IMR-90 (cell line): ENCODE data around the gene PCGF3. TPM values are rescaled to one million over a fixed set of nuclear protein-coding genes. Genes with fewer than 3 reads are reported as not detected.

Experiments used
- ATAC-seq: fragments of 200-7000 bp; cut with Tn5 transposase; 2 replicates; pipeline ENCODE4 v1.9.1; 2020; ENCODE audit warnings: low read depth, mild to moderate bottlenecking, moderate library complexity
- BruUV-seq: library from RNA; stranded (reverse); fragments of 400-500 nt; replicated peaks from 2 replicates; lab custom pipeline; 2021; lab: Mats Ljungman, UMichigan
- CTCF ChIA-PET: fragments of 300-600 bp; formaldehyde crosslinking; extraction: SDS; loops from one replicate; lab custom pipeline; 2021; ENCODE audit warnings: antibody characterized with exemption; lab: Yijun Ruan, JAX
- POLR2A ChIA-PET: fragments of 300-600 bp; sonication (Branson Sonifier 250); formaldehyde crosslinking; loops from one replicate; lab custom pipeline; 2022; ENCODE audit warnings: antibody characterized with exemption; ENCODE audit not compliant: unreplicated experiment; lab: Charles Lee
- DNase-seq: peaks from one replicate; pipeline ENCODE4 v3.0.0; 2013
- H2AFZ ChIP-seq: replicated peaks from 2 replicates; pipeline ENCODE3; 2013; ENCODE audit warnings: low read length, mild to moderate bottlenecking; ENCODE audit not compliant: poor library complexity
- H2AK5ac ChIP-seq: 2 replicates; pipeline ENCODE4 v1.6.1; 2013; ENCODE audit warnings: low read depth, low read length, inconsistent platforms
- H2AK9ac ChIP-seq: replicated peaks from 2 replicates; pipeline ENCODE3; 2013; ENCODE audit warnings: mild to moderate bottlenecking, low read depth, low read length, moderate library complexity; ENCODE audit not compliant: poor library complexity
- H2BK120ac ChIP-seq: 2 replicates; pipeline ENCODE4 v1.6.1; 2013; ENCODE audit warnings: low read depth, low read length, inconsistent platforms
- H2BK15ac ChIP-seq: 3 replicates; pipeline ENCODE4 v1.6.1; 2013; ENCODE audit warnings: low read depth, low read length, inconsistent platforms
- H2BK20ac ChIP-seq: 2 replicates; pipeline ENCODE4 v1.6.1; 2013; ENCODE audit warnings: low read depth, mild to moderate bottlenecking, inconsistent platforms, low read length, moderate library complexity
- H2BK5ac ChIP-seq: 2 replicates; pipeline ENCODE4 v1.6.1; 2013; ENCODE audit warnings: mild to moderate bottlenecking, low read depth, low read length, inconsistent platforms; ENCODE audit not compliant: poor library complexity, severe bottlenecking
- H3K14ac ChIP-seq: replicated peaks from 2 replicates; pipeline ENCODE4 v1.6.1; 2013; ENCODE audit warnings: low read depth, low read length, inconsistent platforms
- H3K18ac ChIP-seq: 2 replicates; pipeline ENCODE4 v1.6.1; 2013; ENCODE audit warnings: low read depth, low read length, control low read depth
- H3K23ac ChIP-seq: 2 replicates; pipeline ENCODE4 v1.6.1; 2013; ENCODE audit warnings: low read depth, low read length, inconsistent platforms
- H3K27ac ChIP-seq: 2 replicates; pipeline ENCODE4 v1.5.1; 2013; ENCODE audit warnings: mild to moderate bottlenecking, control low read depth, low read length; ENCODE audit not compliant: insufficient read depth
- H3K27me3 ChIP-seq: 2 replicates; pipeline ENCODE4 v1.6.1; 2013; ENCODE audit warnings: low read length; ENCODE audit not compliant: control insufficient read depth, insufficient read depth
- H3K36me3 ChIP-seq: 2 replicates; pipeline ENCODE4 v1.6.1; 2013; ENCODE audit warnings: low read length, mixed read lengths; ENCODE audit not compliant: control insufficient read depth, insufficient read depth
- H3K4ac ChIP-seq: 2 replicates; pipeline ENCODE4 v1.6.1; 2013; ENCODE audit warnings: low read depth, low read length, inconsistent platforms
- H3K4me1 ChIP-seq: 2 replicates; pipeline ENCODE4 v1.6.1; 2013; ENCODE audit warnings: low read length, mixed read lengths; ENCODE audit not compliant: control insufficient read depth, insufficient read depth
- H3K4me2 ChIP-seq: 2 replicates; pipeline ENCODE4 v1.6.1; 2013; ENCODE audit warnings: low read depth, mild to moderate bottlenecking, control low read depth, low read length, moderate library complexity
- H3K4me3 ChIP-seq: 2 replicates; pipeline ENCODE4 v1.5.1; 2013; ENCODE audit warnings: low read depth, mild to moderate bottlenecking, control low read depth, low read length, moderate library complexity; ENCODE audit not compliant: insufficient read depth
- H3K56ac ChIP-seq: 2 replicates; pipeline ENCODE4 v1.6.1; 2013; ENCODE audit warnings: low read length, inconsistent platforms; ENCODE audit not compliant: insufficient read depth; ENCODE audit errors: extremely low read depth
- H3K79me1 ChIP-seq, 2 experiments: 2 replicates each; pipeline ENCODE4 v1.6.1; 2013; ENCODE audit warnings: low read length in 2 of 2, inconsistent platforms in 1 of 2, low read depth in 1 of 2
- H3K9ac ChIP-seq: 2 replicates; pipeline ENCODE4 v1.6.1; 2013; ENCODE audit warnings: low read depth, low read length, control low read depth
- H3K9me1 ChIP-seq: 2 replicates; pipeline ENCODE4 v1.6.1; 2013; ENCODE audit warnings: low read length, inconsistent platforms; ENCODE audit not compliant: insufficient read depth
- H3K9me3 ChIP-seq: 2 replicates; pipeline ENCODE4 v1.6.1; 2013; ENCODE audit warnings: low read length; ENCODE audit not compliant: control insufficient read depth, insufficient read depth
- H4K20me1 ChIP-seq: 2 replicates; pipeline ENCODE4 v1.6.1; 2013; ENCODE audit warnings: low read length, inconsistent platforms; ENCODE audit not compliant: insufficient read depth
- H4K5ac ChIP-seq: 2 replicates; pipeline ENCODE4 v1.6.1; 2013; ENCODE audit warnings: mild to moderate bottlenecking, low read depth, low read length, control low read depth
- H4K8ac ChIP-seq, 2 experiments: 2 replicates each; pipeline ENCODE4 v1.6.1; 2013; ENCODE audit warnings: low read depth in 2 of 2, low read length in 2 of 2, control low read depth in 1 of 2, inconsistent platforms in 1 of 2
- H4K91ac ChIP-seq: 2 replicates; pipeline ENCODE4 v1.6.1; 2013; ENCODE audit warnings: low read depth, low read length, inconsistent platforms; ENCODE audit not compliant: insufficient read depth
- CEBPB ChIP-seq: IDR thresholded peaks from 2 replicates; pipeline ENCODE4 v1.6.1; 2012; ENCODE audit warnings: low read depth, low read length, improper control_type of control experiment
- POLR2A ChIP-seq: IDR thresholded peaks from 2 replicates; pipeline ENCODE4 v1.6.1; 2012; ENCODE audit warnings: mild to moderate bottlenecking, low read depth, low read length
- RCOR1 ChIP-seq: IDR thresholded peaks from 2 replicates; pipeline ENCODE4 v1.6.1; 2012; ENCODE audit warnings: mild to moderate bottlenecking, low read length, improper control_type of control experiment; ENCODE audit not compliant: insufficient replicate concordance
- WGBS, 2 experiments: methylation state at CpG; one replicate each; pipeline versions ENCODE4 v1.1.5 to v1.1.7; 2013; ENCODE audit warnings: missing lambda C conversion rate in 2 of 2; ENCODE audit not compliant: insufficient read length in 1 of 2; ENCODE audit errors: extremely low coverage in 2 of 2; 5-methylcytosine and 5-hydroxymethylcytosine counted together
- dilution Hi-C: fragments of 300-500 bp; cut with HindIII; formaldehyde crosslinking; loops from one replicate; pipeline ENCODE4 v1.14.3; 2018; ENCODE audit warnings: low sequenced_read_pairs; ENCODE audit not compliant: unreplicated experiment
- in situ Hi-C: fragments of 300-500 bp; cut with MboI; formaldehyde crosslinking; loops from 3 replicates; pipeline ENCODE4 v1.14.3; 2019; ENCODE audit warnings: low sequenced_read_pairs, inconsistent platforms, mixed read lengths
- intact Hi-C: fragments of 100-400 bp; cut with micrococcal nuclease; formaldehyde crosslinking; loops from 2 replicates; pipeline ENCODE4 v1.10.0; 2022
- polyA plus RNA-seq, 3 experiments: library from polyadenylated mRNA; depleted of rRNA; stranded (reverse); fragments of >200 nt; gene quantifications; 2 replicates each; pipeline ENCODE4 v1.2.3, GENCODE V29; 2012; ENCODE audit warnings: low replicate concordance in 1 of 3
- total RNA-seq: library from RNA; depleted of rRNA; stranded (reverse); fragments of >200 nt; gene quantifications from 2 replicates; pipeline ENCODE4 v1.2.3, GENCODE V29; 2012

The PCGF3 gene
- total and polyA plus RNA-seq, 2 of the 4 experiments (the other 2 are of a cell fraction) = 40.0 to 55.3 TPM

GRCh38 chr4:726235-726787 is 20.7 kb downstream of the PCGF3 start:
- TF ChIP-seq RCOR1 (no peak), CEBPB (peak; percentile 84), POLR2A (no peak)
- BruUV-seq = no TSS peak
- H4K8ac ChIP-seq = no peak overlapping the region
- peak overlapping the region; percentile 19; the same call in 1 of the 2 replicates for H3K27ac ChIP-seq
- H3K9ac ChIP-seq = no peak overlapping the region
- peak overlapping the region; percentile 20; the same call in 1 of the 2 replicates for H3K23ac ChIP-seq
- peak overlapping the region; percentile 32; the same call in 1 of the 2 replicates for H3K4ac ChIP-seq
- no peaks in the 10 kb centered on the region for H3K27me3 ChIP-seq
- no peak overlapping the region for H3K18ac ChIP-seq
- 0 out of 2 replicates have a peak overlapping the region, but pooled peaks have one; percentile 20 for H3K14ac ChIP-seq
- H3K36me3 ChIP-seq = peaks cover 23% of the 10 kb centered on the region; the same call in 1 of the 2 replicates
- DNase-seq = peak; percentile 44
- dilution Hi-C loops = no loop called here
- 70% methylated on average over 9 of the region's 16 CpGs; no CpG with 5 or more reads in 1 of the 2 experiments for WGBS, 2 experiments
- H2BK120ac ChIP-seq = peak overlapping the region; percentile 16; the same call in 1 of the 2 replicates
- H3K4me2 ChIP-seq = peak overlapping the region; percentile 40; the same call in 1 of the 2 replicates
- peaks cover 9% of the 10 kb centered on the region for H3K9me1 ChIP-seq
- H3K79me1 ChIP-seq = peaks cover 13 to 59% of the 10 kb centered on the region in 2 experiments
- H3K4me3 ChIP-seq = no peak overlapping the region
- no peak overlapping the region for H2AK5ac ChIP-seq
- no peak overlapping the region for H2BK15ac ChIP-seq
- ChIA-PET CTCF (no interaction called here), POLR2A (no interaction called here)
- H4K20me1 ChIP-seq = peaks cover 82% of the 10 kb centered on the region
- H2AK9ac ChIP-seq = no peak overlapping the region
- H2BK20ac ChIP-seq = no peak overlapping the region
- H2AFZ ChIP-seq = no peak overlapping the region
- no peak overlapping the region for H2BK5ac ChIP-seq
- no peak overlapping the region for H3K56ac ChIP-seq
- peaks cover 12% of the 10 kb centered on the region for H3K4me1 ChIP-seq
- no peak overlapping the region for H4K91ac ChIP-seq
- in situ Hi-C loops = no loop called here
- no peak overlapping the region; the same call in 1 of the 2 replicates for H4K5ac ChIP-seq
- ATAC-seq = peak; percentile 33
- intact Hi-C loops = no loop called here
- H3K9me3 ChIP-seq = no peaks in the 10 kb centered on the region
